Fibroblast of lung (primary cell): Measurements from ENCODE around the gene GZMM. TPM values are rescaled to one million over a fixed set of nuclear protein-coding genes. Genes with fewer than 3 reads are reported as not detected.

Source experiments
- DNase-seq, 2 donors: peaks; one replicate each; pipeline versions ENCODE4 v3.0.0 to v3.0.0-alpha.2; 2010; ENCODE audit warnings: low read depth in 2 of 2
- H2AFZ ChIP-seq: 2 replicates; pipeline ENCODE4 v1.5.1; 2012; ENCODE audit warnings: low read length, control low read depth, inconsistent platforms
- H3K27ac ChIP-seq: 2 replicates; pipeline ENCODE4 v1.5.1; 2011; ENCODE audit warnings: low read length, control low read depth; ENCODE audit not compliant: insufficient read depth
- H3K27me3 ChIP-seq: 2 replicates; pipeline ENCODE4 v1.5.1; 2011; ENCODE audit warnings: mild to moderate bottlenecking, low read length; ENCODE audit not compliant: control insufficient read depth, insufficient read depth
- H3K36me3 ChIP-seq: 2 replicates; pipeline ENCODE4 v1.5.1; 2011; ENCODE audit warnings: low read length; ENCODE audit not compliant: control insufficient read depth, insufficient read depth
- H3K4me1 ChIP-seq: 2 replicates; pipeline ENCODE4 v1.5.1; 2011; ENCODE audit warnings: low read length; ENCODE audit not compliant: control insufficient read depth, insufficient read depth; ENCODE audit errors: extremely low read depth
- H3K4me2 ChIP-seq: 2 replicates; pipeline ENCODE4 v1.5.1; 2011; ENCODE audit warnings: low read length, control low read depth; ENCODE audit not compliant: insufficient read depth; ENCODE audit errors: extremely low read depth
- H3K4me3 ChIP-seq, 4 experiments: fragments of 200-600 bp in 1 of 4; sonication (generic) in 1 of 4; replicated peaks in 1 of 4; 2 replicates each; pipeline ENCODE4 v1.5.1; 2011 to 2016; ENCODE audit warnings: low read length in 4 of 4, low read depth in 3 of 4, mild to moderate bottlenecking in 3 of 4, control low read depth in 2 of 4, inconsistent platforms in 1 of 4, mixed read lengths in 1 of 4; ENCODE audit not compliant: insufficient read depth in 1 of 4; ENCODE audit errors: control extremely low read depth in 1 of 4
- H3K79me2 ChIP-seq: 2 replicates; pipeline ENCODE4 v1.5.1; 2012; ENCODE audit warnings: mild to moderate bottlenecking, low read length, inconsistent platforms; ENCODE audit not compliant: control insufficient read depth, insufficient read depth
- H3K9ac ChIP-seq: 2 replicates; pipeline ENCODE4 v1.5.1; 2011; ENCODE audit warnings: mild to moderate bottlenecking, low read length, control low read depth; ENCODE audit not compliant: insufficient read depth
- H3K9me3 ChIP-seq: 2 replicates; pipeline ENCODE4 v1.5.1; 2012; ENCODE audit warnings: low read depth, low read length; ENCODE audit not compliant: control insufficient read depth, insufficient read depth
- H4K20me1 ChIP-seq: 2 replicates; pipeline ENCODE4 v1.5.1; 2011; ENCODE audit warnings: low read length; ENCODE audit not compliant: control insufficient read depth, insufficient read depth; ENCODE audit errors: extremely low read depth
- CTCF ChIP-seq, 2 donors: IDR thresholded peaks in 1 of 2; conservative IDR thresholded peaks in 1 of 2; 1 replicate in 1 of 2; 2 replicates in 1 of 2; pipeline ENCODE4 v1.5.1; 2011 to 2012; ENCODE audit warnings: low read length in 2 of 2, control low read depth in 1 of 2, inconsistent platforms in 1 of 2, low read depth in 1 of 2, mild to moderate bottlenecking in 1 of 2
- EZH2 ChIP-seq: IDR thresholded peaks from 2 replicates; pipeline ENCODE4 v1.5.1; 2012; ENCODE audit warnings: low read length, control low read depth, mild to moderate bottlenecking; ENCODE audit errors: missing control alignments
- polyA plus RNA-seq, 2 donors: library from polyadenylated mRNA; depleted of rRNA in 1 of 2; stranded (reverse) in 1 of 2; unstranded in 1 of 2; fragments of >200 nt; gene quantifications; 2 replicates each; pipeline ENCODE4 v1.2.1, GENCODE V29; 2011 to 2012; ENCODE audit warnings: missing spikeins in 1 of 2
- total RNA-seq: library from RNA; depleted of rRNA; stranded (reverse); fragments of >200 nt; gene quantifications from 2 replicates; pipeline ENCODE4 v1.2.1, GENCODE V29; 2014

Gene GZMM
- total and polyA plus RNA-seq, 2 donors (not counting 1 experiment from before 2014, with no cell fraction given) = 0.17 to 0.35 TPM

GRCh38 chr19:512547-513365, 31.1 kb upstream of the GZMM start:
- H3K9me3 ChIP-seq = no peaks in the 10 kb centered on the region
- peaks cover 8% of the 10 kb centered on the region for H3K79me2 ChIP-seq
- H3K4me3 ChIP-seq = no peak overlapping the region
- no peak for TF ChIP-seq EZH2
- no peak for TF ChIP-seq CTCF (conservative IDR thresholded peaks at IDR 0.05 in 1 of 2, IDR thresholded peaks at IDR 0.05 in 1 of 2; ENCODE audit: low read depth in 1 of 2, low read length in 2 of 2)
- no peaks in the 10 kb centered on the region for H3K27me3 ChIP-seq
- H3K9ac ChIP-seq = no peak overlapping the region
- no peak for DNase-seq
- no peak overlapping the region for H3K27ac ChIP-seq
- H2AFZ ChIP-seq = no peak overlapping the region
- peaks cover 4% of the 10 kb centered on the region for H3K36me3 ChIP-seq
- H4K20me1 ChIP-seq = no peaks in the 10 kb centered on the region
- H3K4me2 ChIP-seq = no peak overlapping the region
- H3K4me1 ChIP-seq = peaks cover 5% of the 10 kb centered on the region

GRCh38 chr19:513368-514165, 30.3 kb upstream of the GZMM start:
- Histone ChIP-seq H2AFZ (no peak overlapping the region), H3K36me3 (peaks cover 4% of the 10 kb centered on the region), H3K27ac (no peak overlapping the region), H3K4me2 (no peak overlapping the region), H3K4me3 (no peak overlapping the region), H3K9ac (no peak overlapping the region), H3K4me1 (peaks cover under 1% of the 10 kb centered on the region), H3K27me3 (no peaks in the 10 kb centered on the region), H3K9me3 (no peaks in the 10 kb centered on the region), H4K20me1 (no peaks in the 10 kb centered on the region), H3K79me2 (peaks cover 2% of the 10 kb centered on the region)
- no peak for DNase-seq
- TF ChIP-seq EZH2 = no peak
- TF ChIP-seq CTCF (conservative IDR thresholded peaks at IDR 0.05 in 1 of 2, IDR thresholded peaks at IDR 0.05 in 1 of 2; ENCODE audit: low read depth in 1 of 2, low read length in 2 of 2) = no peak

GRCh38 chr19:514166-514663, 29.6 kb upstream of the GZMM start:
- Histone ChIP-seq H3K4me2 (no peak overlapping the region), H3K27me3 (no peaks in the 10 kb centered on the region), H3K4me1 (no peaks in the 10 kb centered on the region), H3K36me3 (peaks cover 4% of the 10 kb centered on the region), H3K9ac (no peak overlapping the region), H3K79me2 (no peaks in the 10 kb centered on the region), H3K27ac (no peak overlapping the region), H2AFZ (no peak overlapping the region), H4K20me1 (no peaks in the 10 kb centered on the region), H3K4me3 (no peak overlapping the region), H3K9me3 (no peaks in the 10 kb centered on the region)
- TF ChIP-seq EZH2 = no peak
- no peak for TF ChIP-seq CTCF (conservative IDR thresholded peaks at IDR 0.05 in 1 of 2, IDR thresholded peaks at IDR 0.05 in 1 of 2; ENCODE audit: low read depth in 1 of 2, low read length in 2 of 2)
- DNase-seq = no peak
